ENCODE measurements around the gene BTRC. TPM values are rescaled to one million over a fixed set of nuclear protein-coding genes. Genes with fewer than 3 reads are reported as not detected.
A peak's percentile ranks its signal among the peaks of the same experiment; 100 is the strongest.
"Not testable (repeated sequence)": the region's sequence is repeated elsewhere in the genome, so short reads cannot be mapped to it uniquely, and the experiment has no call there.

BTRC gene
- total RNA-seq, 2 donors from 2014 or later: 16.0 to 25.4 TPM

DNA sequence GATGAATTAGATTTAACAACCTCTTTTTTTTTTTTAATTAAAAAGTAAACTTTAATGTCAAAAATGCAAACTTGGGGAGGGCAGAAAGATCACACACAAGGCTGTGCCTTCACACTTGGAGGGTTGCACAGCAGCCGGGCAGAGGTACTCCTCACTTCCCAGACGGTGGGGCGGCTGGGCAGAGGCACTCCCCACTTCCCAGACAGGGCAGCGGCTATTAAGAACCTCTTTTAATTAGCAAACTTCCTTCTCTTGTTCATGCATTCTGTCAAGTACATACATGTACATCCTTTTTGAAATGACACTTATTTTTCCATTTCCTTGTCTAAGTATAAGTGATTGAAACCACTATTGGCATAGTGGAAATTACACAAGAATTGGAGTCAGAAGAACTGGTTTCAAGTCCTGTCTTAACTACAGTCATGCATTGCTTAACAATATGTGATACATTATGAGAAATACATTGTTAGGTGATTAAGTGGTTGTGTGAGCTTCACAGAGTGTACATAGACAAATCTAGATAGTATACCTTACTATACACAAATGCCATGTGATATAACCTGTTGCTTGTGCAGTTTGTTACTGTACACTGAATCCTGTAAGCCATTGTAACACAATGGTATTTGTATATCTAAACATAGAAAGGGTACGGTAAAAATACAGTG, 26.5 kb downstream of the BTRC start:
- no peak for DNase-seq (ENCODE audit: low spot score)
- no peaks in the 10 kb centered on the region for H3K9me3 ChIP-seq
- H3K36me3 ChIP-seq: no peaks in the 10 kb centered on the region
- intact Hi-C loops (cut with DNase I): no loop called here
- no peaks in the 10 kb centered on the region for H3K4me1 ChIP-seq (replicated peaks)
- WGBS: 49% methylated on average over 5 of the region's 5 CpGs
- TF ChIP-seq, protein P1, sequence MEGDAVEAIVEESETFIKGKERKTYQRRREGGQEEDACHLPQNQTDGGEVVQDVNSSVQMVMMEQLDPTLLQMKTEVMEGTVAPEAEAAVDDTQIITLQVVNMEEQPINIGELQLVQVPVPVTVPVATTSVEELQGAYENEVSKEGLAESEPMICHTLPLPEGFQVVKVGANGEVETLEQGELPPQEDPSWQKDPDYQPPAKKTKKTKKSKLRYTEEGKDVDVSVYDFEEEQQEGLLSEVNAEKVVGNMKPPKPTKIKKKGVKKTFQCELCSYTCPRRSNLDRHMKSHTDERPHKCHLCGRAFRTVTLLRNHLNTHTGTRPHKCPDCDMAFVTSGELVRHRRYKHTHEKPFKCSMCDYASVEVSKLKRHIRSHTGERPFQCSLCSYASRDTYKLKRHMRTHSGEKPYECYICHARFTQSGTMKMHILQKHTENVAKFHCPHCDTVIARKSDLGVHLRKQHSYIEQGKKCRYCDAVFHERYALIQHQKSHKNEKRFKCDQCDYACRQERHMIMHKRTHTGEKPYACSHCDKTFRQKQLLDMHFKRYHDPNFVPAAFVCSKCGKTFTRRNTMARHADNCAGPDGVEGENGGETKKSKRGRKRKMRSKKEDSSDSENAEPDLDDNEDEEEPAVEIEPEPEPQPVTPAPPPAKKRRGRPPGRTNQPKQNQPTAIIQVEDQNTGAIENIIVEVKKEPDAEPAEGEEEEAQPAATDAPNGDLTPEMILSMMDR (IDR thresholded peaks at IDR 0.05): no peak
- TF ChIP-seq POLR2AphosphoS5 (IDR thresholded peaks at IDR 0.05): no peak
- no peak for TF ChIP-seq POLR2A (IDR thresholded peaks at IDR 0.05)
- no peaks in the 10 kb centered on the region for H3K27me3 ChIP-seq (replicated peaks; ENCODE audit: insufficient read depth)
- H3K27ac ChIP-seq: no peak overlapping the region
- no peak overlapping the region for H3K4me3 ChIP-seq

DNA sequence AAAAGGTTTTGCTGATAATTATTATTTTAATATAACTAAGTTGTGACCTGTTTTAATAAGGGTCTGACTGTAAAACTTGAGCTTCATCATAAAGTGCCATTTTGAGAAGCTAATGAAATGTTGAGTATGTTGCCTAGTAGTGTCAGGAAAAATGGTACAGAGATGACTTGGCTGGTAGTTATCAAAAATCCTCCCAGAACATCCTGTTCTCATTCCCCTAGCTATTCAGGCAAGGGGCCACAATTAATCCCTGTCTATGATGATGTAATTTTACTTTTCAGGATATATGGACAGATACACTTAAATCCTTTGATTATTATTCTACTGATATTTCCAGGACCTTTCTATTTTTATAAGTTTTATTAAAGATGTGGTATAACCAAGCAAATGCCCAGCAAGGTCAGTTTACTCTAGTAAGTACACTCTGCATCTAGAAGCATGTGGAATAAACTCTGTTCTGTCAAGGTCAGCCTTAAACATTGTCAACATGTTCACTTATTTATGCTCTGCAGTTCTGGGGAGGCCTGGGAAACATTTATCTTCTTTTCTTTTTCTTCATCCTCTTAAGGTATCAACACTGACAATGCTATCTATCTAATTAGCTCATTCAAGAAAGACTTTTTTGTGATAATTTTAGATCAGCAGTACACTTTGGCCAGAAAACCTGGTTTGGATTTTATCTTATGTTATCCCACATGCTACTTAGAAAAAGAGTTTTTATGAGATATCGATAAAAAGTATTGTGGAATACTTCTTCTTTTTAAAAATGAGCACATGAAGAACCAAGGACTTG, 32.1 kb downstream of the BTRC start:
- 66% methylated on average over 1 of the region's 1 CpG for WGBS
- Histone ChIP-seq H3K4me3 (no peak overlapping the region), H3K27me3 (replicated peaks; ENCODE audit: insufficient read depth) (no peaks in the 10 kb centered on the region), H3K4me1 (replicated peaks) (no peaks in the 10 kb centered on the region), H3K9me3 (no peaks in the 10 kb centered on the region), H3K36me3 (no peaks in the 10 kb centered on the region), H3K27ac (peak overlapping the region in 1 of 2 donors; percentile 21)
- no peak for DNase-seq (ENCODE audit: low spot score)
- TF ChIP-seq POLR2A (IDR thresholded peaks at IDR 0.05): no peak
- TF ChIP-seq, protein P1 (IDR thresholded peaks at IDR 0.05): no peak
- no peak for TF ChIP-seq POLR2AphosphoS5 (IDR thresholded peaks at IDR 0.05)
- intact Hi-C loops (cut with DNase I): no loop called here

DNA sequence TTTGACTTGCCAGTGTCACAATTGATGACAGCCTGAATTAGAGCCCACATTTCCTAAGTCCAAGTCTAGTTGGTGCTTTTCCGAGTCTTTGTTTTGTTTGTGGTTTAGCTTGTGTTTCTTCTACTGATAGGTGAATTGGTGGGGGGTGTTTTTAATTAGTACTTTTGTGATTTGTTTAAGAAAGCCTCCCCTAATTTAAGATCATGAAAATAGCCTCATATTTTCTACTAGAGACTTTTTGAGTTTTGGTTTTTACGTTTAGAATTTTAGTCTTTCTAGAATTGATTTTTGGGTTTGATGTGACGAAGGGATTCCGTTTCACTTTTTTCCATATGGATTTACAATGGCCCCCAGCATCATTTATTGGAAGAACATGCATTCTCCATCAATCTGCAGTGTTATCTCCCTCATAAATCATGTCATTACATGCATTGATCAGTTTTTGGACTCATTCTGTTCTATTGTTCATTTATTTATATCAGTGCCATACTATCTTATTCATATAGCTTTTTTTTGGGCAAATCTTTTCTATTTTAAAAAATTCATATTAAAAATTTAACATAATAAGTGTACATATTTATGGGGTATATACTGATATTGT, 32.8 kb downstream of the BTRC start:
- Histone ChIP-seq H3K4me1 (replicated peaks) (no peaks in the 10 kb centered on the region), H3K27me3 (replicated peaks; ENCODE audit: insufficient read depth) (no peaks in the 10 kb centered on the region), H3K4me3 (no peak overlapping the region), H3K27ac (peak overlapping the region in 1 of 2 donors; percentile 21), H3K9me3 (no peaks in the 10 kb centered on the region), H3K36me3 (no peaks in the 10 kb centered on the region)
- TF ChIP-seq POLR2AphosphoS5 (IDR thresholded peaks at IDR 0.05): no peak
- 85% methylated on average over 4 of the region's 4 CpGs for WGBS
- intact Hi-C loops (cut with DNase I): no loop called here
- DNase-seq (ENCODE audit: low spot score): no peak

DNA sequence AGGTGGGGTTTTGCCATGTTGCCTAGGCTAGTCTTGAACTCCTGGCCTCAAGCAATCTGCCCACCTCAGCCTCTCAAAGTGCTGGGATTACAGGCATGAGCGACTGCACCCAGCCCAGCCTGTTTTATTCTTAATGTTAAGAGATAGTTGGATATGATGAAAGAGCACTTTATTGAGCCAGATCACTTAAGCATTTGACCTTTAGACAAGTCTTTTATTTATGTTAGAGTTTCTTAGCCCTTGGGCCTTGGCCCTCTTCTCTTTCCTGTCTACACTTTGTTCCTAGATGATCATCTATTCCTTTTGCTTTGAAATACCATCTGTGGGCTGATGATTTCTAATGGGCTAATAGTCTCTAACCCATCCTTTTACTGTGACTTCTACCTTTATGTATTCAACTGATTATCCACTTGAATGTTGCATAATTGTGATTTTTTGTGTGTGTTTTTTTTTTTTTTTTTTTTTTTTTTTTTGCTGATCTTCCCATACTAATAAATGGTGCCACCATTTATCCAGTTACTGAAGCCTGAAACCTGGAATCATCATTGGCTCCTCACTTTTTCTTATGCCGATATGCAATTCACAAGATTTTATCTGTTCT, 34.8 kb downstream of the BTRC start:
- intact Hi-C loops (cut with DNase I): no loop called here
- no peaks in the 10 kb centered on the region for H3K4me1 ChIP-seq (replicated peaks)
- H3K27ac ChIP-seq: no peak overlapping the region
- no peak overlapping the region for H3K4me3 ChIP-seq
- H3K9me3 ChIP-seq: no peaks in the 10 kb centered on the region
- H3K27me3 ChIP-seq (replicated peaks; ENCODE audit: insufficient read depth): no peaks in the 10 kb centered on the region
- TF ChIP-seq POLR2AphosphoS5 (IDR thresholded peaks at IDR 0.05) (no peak), POLR2A (IDR thresholded peaks at IDR 0.05) (no peak)
- TF ChIP-seq, protein P1 (IDR thresholded peaks at IDR 0.05): no peak
- 67% methylated on average over 2 of the region's 2 CpGs for WGBS
- no peak for DNase-seq (ENCODE audit: low spot score)
- H3K36me3 ChIP-seq: no peaks in the 10 kb centered on the region

DNA sequence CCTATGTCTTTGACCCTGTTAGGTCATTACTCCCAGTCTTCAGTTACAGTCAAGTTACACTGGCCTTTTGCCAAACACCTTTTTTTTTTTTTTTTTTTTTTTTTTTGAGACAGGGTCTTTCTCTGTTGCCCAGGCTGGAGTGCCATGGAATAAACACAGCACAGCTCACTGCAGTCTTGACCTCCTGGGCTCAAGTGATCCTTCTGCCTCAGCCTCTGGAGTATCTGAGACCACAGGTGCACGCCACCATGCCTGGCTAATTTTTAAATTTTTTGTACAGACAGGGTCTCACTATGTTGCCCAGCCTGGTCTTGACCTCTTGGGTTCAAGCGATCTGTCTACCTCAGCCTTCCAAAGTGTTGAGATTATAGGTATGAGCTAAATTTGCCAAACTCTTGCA, 35.6 kb downstream of the BTRC start:
- 100% methylated on average over 2 of the region's 2 CpGs for WGBS
- H3K27ac ChIP-seq; H3K36me3 ChIP-seq; intact Hi-C loops (cut with DNase I); H3K27me3 ChIP-seq (replicated peaks; ENCODE audit: insufficient read depth); H3K4me1 ChIP-seq (replicated peaks); DNase-seq (ENCODE audit: low spot score); H3K4me3 ChIP-seq; H3K9me3 ChIP-seq: not testable (repeated sequence)

Data from prostate gland (tissue), 2 donors.